ENCODE measurements around the gene DUSP1.

DUSP1 gene

GRCh38 chr5:172723508-172723907 is 47.5 kb downstream of the DUSP1 start:
- DNase-seq, result no peak

GRCh38 chr5:172722327-172722815 is 48.6 kb downstream of the DUSP1 start:
- DNase-seq, result no peak

- no peak for DNase-seq
These were observed 49.3 kb downstream of the DUSP1 start for GRCh38 chr5:172721455-172722326.

- DNase-seq, result no peak
These were observed 50.3 kb downstream of the DUSP1 start for GRCh38 chr5:172720655-172721054.

- no peak for DNase-seq
These were observed 51.8 kb downstream of the DUSP1 start for GRCh38 chr5:172719211-172719610.

- no peak for DNase-seq
These were observed 52.4 kb downstream of the DUSP1 start for GRCh38 chr5:172718527-172719114.
